Measurements from ENCODE around the gene PLEKHA5.

PLEKHA5 gene

GRCh38 chr12:19115285-19115684 is 14.2 kb upstream of the PLEKHA5 start:
- no peak overlapping the region for H3K27ac Mint-ChIP-seq
- H3K4me3 Mint-ChIP-seq: no peak overlapping the region
- intact Hi-C loops (cut with micrococcal nuclease): no loop called here
- H3K9me3 Mint-ChIP-seq: no peaks in the 10 kb centered on the region
- no peaks in the 10 kb centered on the region for H3K4me1 Mint-ChIP-seq (ENCODE audit: low read depth)
- H3K27me3 Mint-ChIP-seq: no peaks in the 10 kb centered on the region
- no peaks in the 10 kb centered on the region for H3K36me3 Mint-ChIP-seq (ENCODE audit: low read depth)

GRCh38 chr12:19119440-19119839 is 10.1 kb upstream of the PLEKHA5 start:
- no peaks in the 10 kb centered on the region for H3K9me3 Mint-ChIP-seq
- no peak overlapping the region for H3K4me3 Mint-ChIP-seq
- no peaks in the 10 kb centered on the region for H3K36me3 Mint-ChIP-seq (ENCODE audit: low read depth)
- H3K4me1 Mint-ChIP-seq (ENCODE audit: low read depth): no peaks in the 10 kb centered on the region
- no peak overlapping the region for H3K27ac Mint-ChIP-seq
- intact Hi-C loops (cut with micrococcal nuclease): no loop called here
- H3K27me3 Mint-ChIP-seq: no peaks in the 10 kb centered on the region

GRCh38 chr12:19120795-19121194 is 8.7 kb upstream of the PLEKHA5 start:
- no peaks in the 10 kb centered on the region for H3K4me1 Mint-ChIP-seq (ENCODE audit: low read depth)
- intact Hi-C loops (cut with micrococcal nuclease): no loop called here
- H3K4me3 Mint-ChIP-seq: no peak overlapping the region
- H3K36me3 Mint-ChIP-seq (ENCODE audit: low read depth): no peaks in the 10 kb centered on the region
- no peak overlapping the region for H3K27ac Mint-ChIP-seq
- no peaks in the 10 kb centered on the region for H3K9me3 Mint-ChIP-seq
- H3K27me3 Mint-ChIP-seq: no peaks in the 10 kb centered on the region

- H3K27me3 Mint-ChIP-seq: no peaks in the 10 kb centered on the region
- H3K9me3 Mint-ChIP-seq: peaks cover 1% of the 10 kb centered on the region
- H3K27ac Mint-ChIP-seq: no peak overlapping the region
- no peaks in the 10 kb centered on the region for H3K36me3 Mint-ChIP-seq (ENCODE audit: low read depth)
- no peak overlapping the region for H3K4me3 Mint-ChIP-seq
- no peaks in the 10 kb centered on the region for H3K4me1 Mint-ChIP-seq (ENCODE audit: low read depth)
- intact Hi-C loops (cut with micrococcal nuclease): no loop called here
Observed at GRCh38 chr12:19121449-19122018, 8.0 kb upstream of the PLEKHA5 start.

DNA sequence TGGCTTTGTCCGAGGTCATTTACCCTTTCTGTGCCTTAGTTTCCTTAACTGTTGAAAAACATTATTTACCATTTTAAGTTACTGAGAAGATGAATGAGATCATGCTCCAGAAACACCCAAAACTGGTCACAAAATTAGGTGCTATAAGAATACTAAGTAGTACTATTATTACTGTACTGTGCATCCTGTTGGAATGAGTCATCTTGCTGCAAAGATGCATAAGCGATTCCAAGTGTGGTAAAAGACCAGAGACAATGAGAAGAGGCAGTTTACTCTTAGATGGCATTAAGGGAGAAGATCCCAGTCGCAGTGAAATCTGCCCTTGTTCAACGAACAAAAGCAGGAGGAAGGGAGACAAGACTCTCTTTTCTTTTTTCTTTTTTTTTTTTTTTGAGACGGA is 4.2 kb upstream of the PLEKHA5 start:
- H3K27me3 Mint-ChIP-seq: peaks cover 2% of the 10 kb centered on the region
- peaks cover 10% of the 10 kb centered on the region for H3K36me3 Mint-ChIP-seq (ENCODE audit: low read depth)
- H3K4me3 Mint-ChIP-seq: no peak overlapping the region
- H3K4me1 Mint-ChIP-seq (ENCODE audit: low read depth): peaks cover 1% of the 10 kb centered on the region
- H3K9me3 Mint-ChIP-seq: peaks cover 17% of the 10 kb centered on the region
- intact Hi-C loops (cut with micrococcal nuclease): no loop called here
- no peak overlapping the region for H3K27ac Mint-ChIP-seq

GRCh38 chr12:19127270-19127669 is 2.3 kb upstream of the PLEKHA5 start:
- Mint-ChIP-seq H3K27me3 (peaks cover 18% of the 10 kb centered on the region), H3K36me3 (ENCODE audit: low read depth) (peaks cover 15% of the 10 kb centered on the region), H3K27ac (no peak overlapping the region), H3K4me1 (ENCODE audit: low read depth) (peaks cover 10% of the 10 kb centered on the region), H3K9me3 (peaks cover 17% of the 10 kb centered on the region), H3K4me3 (no peak overlapping the region)
- intact Hi-C loops (cut with micrococcal nuclease): no loop called here

- intact Hi-C loops (cut with micrococcal nuclease): no loop called here
- no peak overlapping the region for H3K27ac Mint-ChIP-seq
- no peak overlapping the region for H3K4me3 Mint-ChIP-seq
- H3K27me3 Mint-ChIP-seq: peaks cover 18% of the 10 kb centered on the region
- peaks cover 17% of the 10 kb centered on the region for H3K9me3 Mint-ChIP-seq
- peaks cover 10% of the 10 kb centered on the region for H3K4me1 Mint-ChIP-seq (ENCODE audit: low read depth)
- H3K36me3 Mint-ChIP-seq (ENCODE audit: low read depth): peaks cover 15% of the 10 kb centered on the region
Observed at GRCh38 chr12:19128485-19128884, 1.0 kb upstream of the PLEKHA5 start.

GRCh38 chr12:19129122-19129485 is 429 bp upstream of the PLEKHA5 start:
- Mint-ChIP-seq H3K9me3 (peaks cover 17% of the 10 kb centered on the region), H3K4me3 (peak overlapping the region; percentile 63), H3K4me1 (ENCODE audit: low read depth) (peaks cover 10% of the 10 kb centered on the region), H3K27ac (peak overlapping the region; percentile 57), H3K36me3 (ENCODE audit: low read depth) (peaks cover 15% of the 10 kb centered on the region), H3K27me3 (peaks cover 18% of the 10 kb centered on the region)
- intact Hi-C loops (cut with micrococcal nuclease): no loop called here

DNA sequence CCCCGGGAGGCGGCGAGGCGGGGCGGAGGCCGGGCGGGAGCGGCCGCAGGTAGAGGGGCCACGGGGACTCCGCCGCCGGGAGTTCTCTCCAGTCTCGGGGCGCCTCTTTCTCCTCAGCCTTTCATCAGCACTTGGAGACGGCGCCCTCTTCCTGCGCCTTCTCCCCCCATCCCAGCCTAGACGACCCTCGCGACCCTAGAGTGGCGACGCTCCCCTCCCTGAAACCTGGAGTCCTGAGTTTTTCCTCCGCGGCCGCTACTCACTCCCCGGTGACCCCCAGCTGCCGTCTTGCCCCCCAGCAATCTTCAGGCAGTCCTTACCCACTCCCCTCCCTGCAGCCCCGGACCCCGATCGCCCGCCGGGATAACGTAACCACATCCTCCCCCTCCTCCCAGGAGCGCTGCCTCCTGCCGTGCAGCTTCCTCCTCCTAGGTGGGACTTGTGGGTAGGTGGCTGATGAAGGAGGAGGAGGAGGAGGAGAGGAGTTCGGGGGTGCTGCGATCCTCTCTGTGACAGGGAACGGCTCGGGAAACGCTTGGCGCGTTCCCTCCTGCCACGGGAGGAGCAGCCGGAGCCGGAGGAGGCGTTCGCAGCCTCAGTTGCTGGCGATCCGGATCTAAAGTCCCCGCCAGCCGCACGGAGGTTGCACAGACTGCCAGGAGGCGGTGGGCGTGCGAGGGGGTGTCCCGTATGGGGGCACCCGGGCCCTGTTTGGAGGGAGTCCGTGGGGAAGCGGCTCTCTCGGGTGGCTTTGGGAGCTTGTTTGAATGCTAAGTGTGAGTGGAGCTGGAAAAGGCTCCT is 891 bp downstream of the PLEKHA5 start:
- Mint-ChIP-seq H3K4me3 (peak overlapping the region; percentile 84), H3K27me3 (peaks cover 18% of the 10 kb centered on the region)

GRCh38 chr12:19131025-19131444 is 1.5 kb downstream of the PLEKHA5 start:
- H3K4me3 Mint-ChIP-seq: peak overlapping the region; percentile 84
- H3K27ac Mint-ChIP-seq: peak overlapping the region; percentile 57
- peaks cover 17% of the 10 kb centered on the region for H3K9me3 Mint-ChIP-seq
- H3K4me1 Mint-ChIP-seq (ENCODE audit: low read depth): peaks cover 10% of the 10 kb centered on the region
- peaks cover 18% of the 10 kb centered on the region for H3K27me3 Mint-ChIP-seq
- peaks cover 15% of the 10 kb centered on the region for H3K36me3 Mint-ChIP-seq (ENCODE audit: low read depth)
- intact Hi-C loops (cut with micrococcal nuclease): no loop called here

More for the DNA sequence above, 891 bp downstream of the PLEKHA5 start:
- Mint-ChIP-seq H3K27ac (peak overlapping the region; percentile 57), H3K4me1 (ENCODE audit: low read depth) (peaks cover 10% of the 10 kb centered on the region), H3K9me3 (peaks cover 17% of the 10 kb centered on the region), H3K36me3 (ENCODE audit: low read depth) (peaks cover 15% of the 10 kb centered on the region)
- intact Hi-C loops (cut with micrococcal nuclease): no loop called here

GRCh38 chr12:19138551-19138950 is 9.0 kb downstream of the PLEKHA5 start:
- H3K36me3 Mint-ChIP-seq (ENCODE audit: low read depth): no peaks in the 10 kb centered on the region
- no peaks in the 10 kb centered on the region for H3K9me3 Mint-ChIP-seq
- H3K4me3 Mint-ChIP-seq: no peak overlapping the region
- H3K4me1 Mint-ChIP-seq (ENCODE audit: low read depth): no peaks in the 10 kb centered on the region
- no peaks in the 10 kb centered on the region for H3K27me3 Mint-ChIP-seq
- no peak overlapping the region for H3K27ac Mint-ChIP-seq
- intact Hi-C loops (cut with micrococcal nuclease): no loop called here

DNA sequence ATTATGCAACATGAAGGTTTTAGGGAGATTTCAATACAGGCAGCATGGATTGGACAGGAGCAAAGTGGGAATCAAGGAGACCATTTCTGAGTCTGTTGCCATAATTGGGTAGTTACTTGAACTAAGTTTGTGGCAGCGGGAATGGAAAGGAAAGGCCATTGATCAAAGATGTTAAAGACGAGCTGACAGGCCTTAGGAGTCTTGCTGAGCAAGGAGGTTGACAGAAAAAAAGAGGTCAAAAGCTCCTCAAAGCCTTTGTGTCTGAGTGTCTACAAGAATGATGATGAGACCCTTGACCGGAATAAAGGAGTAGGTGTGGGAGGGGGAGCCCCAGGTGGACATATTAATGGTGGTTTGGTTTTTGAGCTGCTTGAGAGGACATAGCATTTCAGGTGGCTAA is 9.4 kb downstream of the PLEKHA5 start:
- Mint-ChIP-seq H3K27me3 (no peaks in the 10 kb centered on the region), H3K9me3 (no peaks in the 10 kb centered on the region), H3K4me1 (ENCODE audit: low read depth) (no peaks in the 10 kb centered on the region), H3K36me3 (ENCODE audit: low read depth) (no peaks in the 10 kb centered on the region), H3K4me3 (no peak overlapping the region), H3K27ac (no peak overlapping the region)
- intact Hi-C loops (cut with micrococcal nuclease): no loop called here

DNA sequence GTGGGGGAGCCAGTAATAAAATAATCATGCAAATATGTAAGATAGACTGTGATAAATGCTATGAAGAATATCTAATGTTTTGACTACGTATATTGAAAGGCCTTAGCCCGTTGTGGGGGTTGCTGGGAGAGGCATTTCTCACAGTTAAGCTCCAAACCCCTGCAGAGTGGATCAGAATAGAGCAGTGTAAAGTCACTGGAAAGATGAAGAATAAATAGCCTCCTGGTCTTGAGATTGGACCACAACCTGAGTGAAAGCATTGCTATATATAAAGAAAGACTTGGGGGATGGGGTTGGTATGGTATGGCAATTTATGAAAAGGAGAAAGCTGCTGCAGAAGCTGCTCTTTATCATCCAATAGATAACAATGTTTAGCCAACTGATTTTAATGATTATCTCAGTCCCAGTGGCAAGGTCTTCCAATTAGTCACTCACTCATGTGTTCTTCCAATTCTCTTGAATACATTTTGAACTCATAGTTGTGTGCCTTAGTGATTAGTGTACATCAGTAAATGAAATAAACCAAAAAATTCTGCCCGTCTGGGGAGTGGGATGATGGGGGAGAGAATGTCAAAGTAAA is 10.2 kb downstream of the PLEKHA5 start:
- H3K9me3 Mint-ChIP-seq: no peaks in the 10 kb centered on the region
- no peaks in the 10 kb centered on the region for H3K36me3 Mint-ChIP-seq (ENCODE audit: low read depth)
- no peaks in the 10 kb centered on the region for H3K27me3 Mint-ChIP-seq
- intact Hi-C loops (cut with micrococcal nuclease): no loop called here
- no peak overlapping the region for H3K4me3 Mint-ChIP-seq
- H3K4me1 Mint-ChIP-seq (ENCODE audit: low read depth): no peaks in the 10 kb centered on the region
- no peak overlapping the region for H3K27ac Mint-ChIP-seq

DNA sequence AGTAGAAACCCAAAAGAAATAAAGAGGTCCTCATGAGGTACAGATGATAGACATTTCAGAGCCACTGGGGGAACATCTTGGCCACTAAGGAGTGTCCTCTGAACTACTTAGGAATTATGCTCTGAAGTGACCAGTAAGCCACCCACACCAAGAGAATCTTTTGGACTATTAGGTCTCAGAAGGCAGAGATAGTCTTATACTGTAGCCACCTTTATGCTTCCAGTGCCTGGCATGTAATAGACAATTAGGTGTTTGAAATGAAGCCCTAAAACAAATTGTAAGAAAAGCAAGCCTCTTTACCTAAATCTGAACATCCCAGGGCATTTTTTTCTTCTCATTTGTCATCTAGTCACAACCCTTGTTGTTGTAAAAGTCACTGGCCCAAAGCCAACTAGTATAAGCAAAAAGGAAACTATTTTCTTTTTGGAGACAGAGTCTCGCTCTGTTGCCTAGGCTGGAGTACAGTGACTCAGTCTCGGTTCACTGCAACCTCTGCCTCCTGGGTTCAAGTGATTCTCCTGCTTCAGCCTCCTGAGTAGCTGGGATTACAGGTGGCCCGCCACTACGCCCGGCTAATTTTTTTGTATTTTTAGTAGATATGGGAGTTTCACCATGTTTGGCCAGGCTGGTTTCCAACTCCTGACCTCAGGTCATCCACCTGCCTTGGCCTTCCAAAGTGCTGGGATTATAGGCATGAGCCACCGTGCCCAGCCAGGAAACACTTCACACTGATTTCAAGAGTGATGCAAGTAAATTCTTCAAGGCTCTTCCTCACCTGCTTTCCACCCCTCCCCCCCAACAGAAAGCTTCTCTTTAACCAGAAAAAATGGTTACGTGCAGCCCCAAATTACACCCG is 11.1 kb downstream of the PLEKHA5 start:
- Mint-ChIP-seq H3K27ac (no peak overlapping the region), H3K4me1 (ENCODE audit: low read depth) (no peaks in the 10 kb centered on the region), H3K9me3 (no peaks in the 10 kb centered on the region), H3K4me3 (no peak overlapping the region), H3K36me3 (ENCODE audit: low read depth) (no peaks in the 10 kb centered on the region), H3K27me3 (no peaks in the 10 kb centered on the region)
- intact Hi-C loops (cut with micrococcal nuclease): no loop called here
